ENCODE measurements around the gene TOP2A. TPM values are rescaled to one million over a fixed set of nuclear protein-coding genes. Genes with fewer than 3 reads are reported as not detected.

Gene TOP2A
- total RNA-seq, 1 donor from 2014 or later, result 3.3 TPM

- H3K9me3 ChIP-seq, result no peaks in the 10 kb centered on the region
- peak overlapping the region; percentile 94 for H3K27ac ChIP-seq
- peak overlapping the region; percentile 64 for H3K4me3 ChIP-seq
- H3K27me3 ChIP-seq, result no peaks in the 10 kb centered on the region
- TF ChIP-seq CTCF (IDR thresholded peaks at IDR 0.05), result no peak
- no peaks in the 10 kb centered on the region for H3K36me3 ChIP-seq
- ATAC-seq (no peak), DNase-seq (peak; percentile 68)
- H3K4me1 ChIP-seq, result peaks cover 65% of the 10 kb centered on the region
- intact Hi-C loops (cut with DNase I), result no loop called here
These were observed 75.0 kb downstream of the TOP2A start for GRCh38 chr17:40342504-40343218.

GRCh38 chr17:40341808-40342503, 75.7 kb downstream of the TOP2A start:
- peak; percentile 67 for ATAC-seq
- Histone ChIP-seq H3K4me1 (peaks cover 65% of the 10 kb centered on the region), H3K36me3 (no peaks in the 10 kb centered on the region), H3K27ac (peak overlapping the region; percentile 94), H3K27me3 (no peaks in the 10 kb centered on the region), H3K4me3 (peak overlapping the region; percentile 64), H3K9me3 (no peaks in the 10 kb centered on the region)
- intact Hi-C loops (cut with DNase I), result no loop called here
- peak; percentile 92 for DNase-seq
- no peak for TF ChIP-seq CTCF (IDR thresholded peaks at IDR 0.05)

GRCh38 chr17:40340880-40341807, 76.6 kb downstream of the TOP2A start:
- DNase-seq (peak; percentile 96), ATAC-seq (peak; percentile 77)
- intact Hi-C loops (cut with DNase I), result no loop called here
- Histone ChIP-seq H3K4me1 (peaks cover 64% of the 10 kb centered on the region), H3K27ac (peak overlapping the region; percentile 94), H3K9me3 (no peaks in the 10 kb centered on the region), H3K4me3 (peak overlapping the region; percentile 64), H3K36me3 (no peaks in the 10 kb centered on the region), H3K27me3 (no peaks in the 10 kb centered on the region)
- TF ChIP-seq CTCF (IDR thresholded peaks at IDR 0.05), result peak; percentile 43

GRCh38 chr17:40340327-40340726, 77.4 kb downstream of the TOP2A start:
- H3K36me3 ChIP-seq, result no peaks in the 10 kb centered on the region
- peak overlapping the region; percentile 64 for H3K4me3 ChIP-seq
- peaks cover 66% of the 10 kb centered on the region for H3K4me1 ChIP-seq
- no peak for ATAC-seq
- TF ChIP-seq CTCF (IDR thresholded peaks at IDR 0.05), result no peak
- peak overlapping the region; percentile 51 for H3K27ac ChIP-seq
- intact Hi-C loops (cut with DNase I), result no loop called here
- H3K9me3 ChIP-seq, result no peaks in the 10 kb centered on the region
- DNase-seq, result no peak
- no peaks in the 10 kb centered on the region for H3K27me3 ChIP-seq

GRCh38 chr17:40338941-40339649, 78.6 kb downstream of the TOP2A start:
- Histone ChIP-seq H3K4me1 (peaks cover 69% of the 10 kb centered on the region), H3K36me3 (no peaks in the 10 kb centered on the region), H3K9me3 (no peaks in the 10 kb centered on the region), H3K27ac (peak overlapping the region; percentile 56), H3K4me3 (no peak overlapping the region), H3K27me3 (no peaks in the 10 kb centered on the region)
- no peak for ATAC-seq
- intact Hi-C loops (cut with DNase I), result no loop called here
- DNase-seq, result no peak
- no peak for TF ChIP-seq CTCF (IDR thresholded peaks at IDR 0.05)
